Measurements from ENCODE around the gene LSM12.

GRCh38 chr17:44106801-44107200 lies 40.3 kb upstream of the LSM12 start:
- no peak for TF ChIP-seq CTCF (IDR thresholded peaks at IDR 0.05)
- no peak for TF ChIP-seq EP300 (IDR thresholded peaks at IDR 0.05)
- no peak for TF ChIP-seq POLR2A (IDR thresholded peaks at IDR 0.05)

Data from suprapubic skin (tissue), 3 donors.